RWPE2 (cell line): ENCODE results near the gene EIF2AK2.

ENCODE experiments used
- ATAC-seq: fragments of 200-7000 bp; cut with Tn5 transposase; 3 replicates; pipeline ENCODE4 v1.9.1; 2021; ENCODE audit warnings: low read depth
- DNase-seq: peaks from one replicate; pipeline ENCODE4 v3.0.0-alpha.2; 2020; ENCODE audit warnings: low spot score
- H3K27ac ChIP-seq: fragments of 450-650 bp; 2 replicates; pipeline ENCODE4 v1.5.1; 2017; ENCODE audit warnings: mild to moderate bottlenecking; ENCODE audit not compliant: poor library complexity, severe bottlenecking
- H3K27me3 ChIP-seq: fragments of 250-450 bp; sonication (Bioruptor Pico); 2 replicates; pipeline ENCODE4 v1.5.1; 2021; ENCODE audit warnings: mild to moderate bottlenecking, moderate library complexity; ENCODE audit not compliant: insufficient read depth, poor library complexity, severe bottlenecking
- H3K36me3 ChIP-seq: fragments of 250-450 bp; sonication (Bioruptor Pico); 2 replicates; pipeline ENCODE4 v1.5.1; 2020; ENCODE audit warnings: low read depth, mild to moderate bottlenecking, moderate library complexity
- H3K4me1 ChIP-seq: fragments of 250-450 bp; sonication (Bioruptor Pico); 2 replicates; pipeline ENCODE4 v1.5.1; 2021; ENCODE audit warnings: mild to moderate bottlenecking, moderate library complexity; ENCODE audit not compliant: insufficient read depth, poor library complexity, severe bottlenecking
- H3K4me3 ChIP-seq: fragments of 250-450 bp; sonication (Bioruptor Pico); 2 replicates; pipeline ENCODE4 v1.5.1; 2021; ENCODE audit warnings: mild to moderate bottlenecking, moderate library complexity; ENCODE audit not compliant: severe bottlenecking
- H3K9me3 ChIP-seq: fragments of 250-450 bp; sonication (Bioruptor Pico); 2 replicates; pipeline ENCODE4 v1.5.1; 2021; ENCODE audit warnings: mild to moderate bottlenecking, moderate library complexity; ENCODE audit not compliant: severe bottlenecking
- TF ChIP-seq, protein P1 (sequence below): fragments of 450-650 bp; IDR thresholded peaks from one replicate; pipeline ENCODE4 v1.5.1; 2017; ENCODE audit warnings: mild to moderate bottlenecking, moderate library complexity; ENCODE audit not compliant: poor library complexity, severe bottlenecking

Gene EIF2AK2

DNA sequence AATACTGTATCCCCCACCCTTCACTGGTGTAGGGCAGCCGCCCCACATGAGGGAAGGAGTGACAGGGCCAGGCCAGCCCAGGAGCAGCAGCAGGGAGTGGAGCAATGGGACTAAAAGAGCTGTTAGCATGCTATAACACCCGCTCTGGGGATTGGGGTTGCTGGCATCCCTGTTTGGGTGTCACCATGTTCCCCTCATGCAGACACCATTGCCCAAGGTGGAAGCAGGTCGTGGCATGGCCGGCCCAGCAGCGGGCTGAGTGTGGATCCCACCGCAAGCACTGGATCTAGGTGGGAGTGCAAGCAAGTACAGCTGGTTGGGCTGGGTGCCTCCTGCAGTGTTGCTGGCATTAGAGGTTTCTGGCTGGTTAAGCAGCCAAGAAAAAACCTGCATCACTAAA is 35.0 kb upstream of the EIF2AK2 start:
- TF ChIP-seq, protein P1, sequence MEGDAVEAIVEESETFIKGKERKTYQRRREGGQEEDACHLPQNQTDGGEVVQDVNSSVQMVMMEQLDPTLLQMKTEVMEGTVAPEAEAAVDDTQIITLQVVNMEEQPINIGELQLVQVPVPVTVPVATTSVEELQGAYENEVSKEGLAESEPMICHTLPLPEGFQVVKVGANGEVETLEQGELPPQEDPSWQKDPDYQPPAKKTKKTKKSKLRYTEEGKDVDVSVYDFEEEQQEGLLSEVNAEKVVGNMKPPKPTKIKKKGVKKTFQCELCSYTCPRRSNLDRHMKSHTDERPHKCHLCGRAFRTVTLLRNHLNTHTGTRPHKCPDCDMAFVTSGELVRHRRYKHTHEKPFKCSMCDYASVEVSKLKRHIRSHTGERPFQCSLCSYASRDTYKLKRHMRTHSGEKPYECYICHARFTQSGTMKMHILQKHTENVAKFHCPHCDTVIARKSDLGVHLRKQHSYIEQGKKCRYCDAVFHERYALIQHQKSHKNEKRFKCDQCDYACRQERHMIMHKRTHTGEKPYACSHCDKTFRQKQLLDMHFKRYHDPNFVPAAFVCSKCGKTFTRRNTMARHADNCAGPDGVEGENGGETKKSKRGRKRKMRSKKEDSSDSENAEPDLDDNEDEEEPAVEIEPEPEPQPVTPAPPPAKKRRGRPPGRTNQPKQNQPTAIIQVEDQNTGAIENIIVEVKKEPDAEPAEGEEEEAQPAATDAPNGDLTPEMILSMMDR: no peak
- Histone ChIP-seq H3K4me1 (peaks cover 10% of the 10 kb centered on the region), H3K9me3 (no peaks in the 10 kb centered on the region), H3K27ac (no peak overlapping the region), H3K4me3 (no peak overlapping the region), H3K36me3 (no peaks in the 10 kb centered on the region), H3K27me3 (no peaks in the 10 kb centered on the region)
- ATAC-seq: no peak
- DNase-seq: no peak

DNA sequence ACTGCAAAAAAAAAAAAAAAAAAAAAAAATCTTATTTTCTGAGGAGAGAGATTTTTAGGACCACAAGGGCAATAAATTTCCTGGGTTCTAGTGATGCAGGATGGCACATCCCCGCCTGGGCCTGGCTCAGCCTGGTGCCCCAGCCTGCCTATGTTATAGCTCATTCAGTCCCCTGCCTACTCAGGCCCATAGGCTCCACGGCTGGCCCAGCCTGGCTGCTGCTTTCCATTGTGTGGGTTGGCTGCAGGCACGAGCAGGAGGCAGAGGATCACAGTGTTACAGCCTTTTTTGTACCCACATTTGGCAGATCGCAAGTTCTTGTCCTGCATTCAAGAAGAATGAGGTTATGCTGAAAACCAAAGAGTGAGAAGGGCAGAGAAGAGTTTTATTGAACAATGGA is 34.5 kb upstream of the EIF2AK2 start:
- ATAC-seq (no peak), DNase-seq (no peak)
- Histone ChIP-seq H3K4me3 (no peak overlapping the region), H3K36me3 (no peaks in the 10 kb centered on the region), H3K27ac (no peak overlapping the region), H3K4me1 (peaks cover 10% of the 10 kb centered on the region), H3K9me3 (no peaks in the 10 kb centered on the region), H3K27me3 (no peaks in the 10 kb centered on the region)
- TF ChIP-seq, protein P1: no peak

DNA sequence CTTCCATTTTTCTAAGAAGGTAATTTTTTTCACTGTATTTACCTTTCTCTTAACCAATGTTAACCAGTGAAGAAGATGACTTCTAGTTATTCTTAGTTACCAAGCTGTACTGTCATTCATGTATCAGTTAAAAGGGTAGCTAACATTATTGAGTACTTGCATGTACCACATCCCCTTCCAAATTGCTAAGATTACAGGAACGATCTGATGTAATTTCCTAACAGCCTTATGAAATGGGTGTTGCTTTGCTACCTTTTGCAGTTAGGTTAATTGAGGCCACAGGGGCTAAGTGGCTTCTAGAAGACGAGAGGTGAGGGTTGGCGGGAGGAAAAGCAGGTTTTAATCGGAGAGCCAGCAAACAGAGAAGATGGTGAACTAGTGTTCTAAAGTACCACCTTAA is 33.5 kb upstream of the EIF2AK2 start:
- no peak for ATAC-seq

DNA sequence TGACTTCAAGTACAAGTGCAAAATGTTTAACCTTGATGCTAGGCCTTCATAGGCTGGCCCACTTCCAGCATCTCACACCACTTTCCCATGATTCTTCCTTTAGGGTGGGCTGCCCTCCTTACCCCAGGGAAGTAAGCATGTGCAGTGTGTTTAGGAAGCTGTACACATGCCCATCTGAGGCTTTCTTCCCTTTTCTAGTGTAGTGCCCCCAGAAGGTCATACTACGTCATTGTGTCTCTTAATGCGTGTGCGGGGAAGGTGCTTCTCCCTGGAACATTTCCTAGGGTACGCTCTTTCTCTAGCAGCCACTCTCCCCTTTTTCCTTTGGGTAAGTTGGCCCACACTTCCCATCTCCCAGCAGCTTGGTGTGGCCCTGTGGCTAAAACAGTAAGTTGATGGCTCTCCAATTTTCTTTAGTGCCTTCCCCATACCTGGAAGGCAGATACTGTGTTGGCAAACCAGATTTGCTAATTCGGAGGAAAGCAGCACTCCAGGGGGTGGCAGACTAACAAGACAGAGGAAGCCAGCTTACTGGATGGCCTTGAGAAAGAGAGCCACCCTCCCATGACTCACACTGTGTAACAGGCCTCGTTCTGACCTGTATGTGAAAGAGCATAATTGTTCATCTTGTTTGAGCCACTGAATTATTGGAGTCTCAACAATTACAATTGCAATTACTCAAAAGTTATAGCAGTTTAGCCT is 32.8 kb upstream of the EIF2AK2 start:
- Histone ChIP-seq H3K36me3 (no peaks in the 10 kb centered on the region), H3K4me1 (peaks cover 10% of the 10 kb centered on the region), H3K27me3 (no peaks in the 10 kb centered on the region), H3K9me3 (no peaks in the 10 kb centered on the region), H3K27ac (no peak overlapping the region), H3K4me3 (no peak overlapping the region)
- DNase-seq (no peak), ATAC-seq (peak; percentile 100)
- TF ChIP-seq, protein P1: no peak

More for the DNA sequence above, 33.5 kb upstream of the EIF2AK2 start:
- H3K9me3 ChIP-seq: no peaks in the 10 kb centered on the region
- H3K36me3 ChIP-seq: no peaks in the 10 kb centered on the region
- no peak for DNase-seq
- H3K27ac ChIP-seq: no peak overlapping the region
- H3K27me3 ChIP-seq: no peaks in the 10 kb centered on the region
- H3K4me3 ChIP-seq: no peak overlapping the region
- H3K4me1 ChIP-seq: peaks cover 10% of the 10 kb centered on the region
- TF ChIP-seq, protein P1: no peak

DNA sequence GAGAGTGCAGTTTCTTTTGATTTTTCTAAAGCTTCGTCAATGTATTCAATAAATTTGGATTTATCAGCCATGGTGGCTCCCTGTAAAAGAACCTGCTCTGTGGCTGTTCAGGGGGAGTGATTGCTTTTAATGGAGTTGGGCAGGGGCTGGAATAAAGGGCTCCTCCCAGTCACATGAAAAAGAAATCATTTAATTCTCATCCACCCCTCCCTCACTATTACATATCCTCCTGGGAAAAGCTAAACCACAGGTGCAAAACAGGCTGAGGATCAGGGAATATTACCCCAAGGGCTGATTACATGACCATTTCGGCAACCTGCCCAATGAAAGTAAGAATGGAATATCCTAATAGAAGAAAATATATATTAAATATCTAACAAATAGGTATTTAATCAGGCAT is 31.8 kb upstream of the EIF2AK2 start, which contains the start of gene SULT6B1:
SULT6B1 (minus strand) TSS at position 101 of the 400 bp plus-strand sequence; CDS start at position 71, 30 bp downstream.
- H3K4me1 ChIP-seq: peaks cover 10% of the 10 kb centered on the region
- no peaks in the 10 kb centered on the region for H3K36me3 ChIP-seq
- ATAC-seq (no peak), DNase-seq (no peak)
- TF ChIP-seq, protein P1: no peak
- H3K4me3 ChIP-seq: no peak within 1 kb of the TSS
- no peaks in the 10 kb centered on the region for H3K9me3 ChIP-seq
- H3K27me3 ChIP-seq: no peaks in the 10 kb centered on the region
- H3K27ac ChIP-seq: no peak within 1 kb of the TSS
